ENCODE measurements around the gene MYO3B.
"Not testable (repeated sequence)": the region's sequence is repeated elsewhere in the genome, so short reads cannot be mapped to it uniquely, and the experiment has no call there.

The MYO3B gene

GRCh38 chr2:170434900-170435621 is 257.1 kb downstream of the MYO3B start:
- no peak for DNase-seq

DNA sequence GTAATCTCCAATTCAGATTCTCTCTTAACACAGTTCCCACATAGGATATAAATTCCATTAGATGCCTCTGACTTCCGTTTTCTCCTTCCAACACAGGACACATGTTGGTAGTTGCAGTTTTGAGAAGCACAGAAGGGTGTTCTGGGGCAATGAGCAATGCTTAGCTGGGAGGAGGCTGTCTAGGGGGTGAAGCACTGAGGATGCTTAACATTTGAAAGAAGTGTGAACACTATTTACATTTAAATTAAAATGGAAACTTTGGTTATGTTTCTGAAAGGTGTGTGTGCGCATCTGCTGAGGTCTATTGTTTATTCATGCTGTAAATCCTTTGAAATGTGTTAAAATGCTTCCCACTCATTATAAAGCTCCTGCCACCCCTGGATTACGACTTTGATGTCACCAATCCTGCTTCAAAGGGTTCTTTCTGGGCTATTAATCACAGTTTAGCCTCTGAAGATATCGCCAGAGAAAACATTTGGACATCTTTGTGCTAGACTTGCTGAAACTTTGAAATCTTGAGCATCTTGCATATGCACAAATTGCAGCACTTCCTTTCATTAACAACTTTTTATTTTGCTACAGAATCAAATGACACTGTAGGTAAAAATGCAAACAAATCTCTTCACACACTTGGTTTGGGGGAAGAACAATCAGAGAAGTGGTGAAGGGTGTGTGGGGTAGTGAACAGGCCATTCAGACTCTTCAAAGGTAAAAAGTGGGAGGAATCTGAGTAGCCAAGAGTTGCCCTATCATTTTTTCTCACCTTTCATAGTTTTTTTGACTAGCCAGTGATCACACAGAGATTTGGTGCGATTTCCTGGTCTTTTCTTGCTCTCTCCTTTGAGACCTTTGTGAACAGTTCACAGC is 258.4 kb downstream of the MYO3B start:
- DNase-seq = no peak

DNA sequence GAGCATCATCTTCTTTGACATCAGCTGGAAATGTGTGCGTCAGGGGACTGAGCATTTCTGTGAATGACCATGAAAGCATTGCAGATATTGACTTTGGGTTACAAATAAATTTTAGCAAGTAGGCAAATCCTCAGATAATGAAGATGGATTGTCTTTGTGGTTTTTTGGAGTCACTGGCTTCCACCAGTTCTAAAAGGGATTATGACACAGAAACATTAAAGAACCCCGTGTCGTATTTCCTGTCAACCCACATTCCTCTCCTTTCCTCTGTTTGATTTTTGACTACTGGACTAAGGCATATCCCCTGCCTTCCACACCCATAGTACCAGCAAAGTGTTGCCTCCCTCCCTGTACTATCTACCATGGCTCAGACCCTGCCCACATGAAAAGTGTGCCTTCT is 268.1 kb downstream of the MYO3B start:
- DNase-seq = no peak

- no peak for DNase-seq
Observed at GRCh38 chr2:170449034-170449433, 271.1 kb downstream of the MYO3B start.

DNA sequence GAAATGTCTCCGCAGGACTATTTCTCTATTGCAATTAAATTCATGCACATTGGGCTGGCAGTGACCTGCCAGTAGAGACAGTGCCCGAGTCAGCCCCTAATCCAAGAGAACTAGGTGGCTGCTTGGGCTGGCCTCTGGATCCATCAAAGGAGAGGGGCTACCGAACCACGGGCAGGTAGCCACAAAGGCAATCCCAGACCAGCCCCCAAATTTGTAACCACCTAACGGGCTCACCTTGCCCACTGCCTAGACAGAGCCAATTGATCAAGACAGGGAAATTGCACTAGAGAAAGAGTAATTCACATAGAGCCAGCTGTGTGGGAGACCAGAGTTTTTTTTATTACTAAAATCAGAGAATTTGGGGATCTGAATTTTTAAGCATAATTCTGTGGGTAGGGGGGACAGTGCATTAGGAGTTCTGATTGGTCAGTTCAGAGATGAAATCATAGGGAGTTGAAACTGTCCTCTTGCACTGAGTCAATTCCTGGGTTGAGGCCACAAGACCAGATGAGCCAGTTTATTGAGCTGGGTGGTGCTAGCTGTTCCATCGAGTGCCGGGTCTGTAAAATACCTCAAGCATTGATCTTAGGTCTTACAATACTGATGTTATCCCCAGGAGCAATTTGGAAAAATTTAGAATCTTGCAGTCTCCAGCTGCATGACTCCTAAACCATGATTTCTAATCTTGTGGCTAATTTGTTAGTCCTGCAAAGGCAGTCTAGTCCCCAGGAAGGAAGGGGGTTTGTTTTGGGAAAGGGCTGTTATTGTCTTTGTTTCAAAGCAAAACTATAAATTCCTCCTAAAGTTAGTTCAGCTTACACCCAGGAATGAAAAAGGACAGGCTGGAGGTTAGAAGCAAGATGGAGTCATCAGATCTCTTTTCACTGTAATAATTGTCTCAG is 276.8 kb downstream of the MYO3B start:
- no peak for DNase-seq

DNA sequence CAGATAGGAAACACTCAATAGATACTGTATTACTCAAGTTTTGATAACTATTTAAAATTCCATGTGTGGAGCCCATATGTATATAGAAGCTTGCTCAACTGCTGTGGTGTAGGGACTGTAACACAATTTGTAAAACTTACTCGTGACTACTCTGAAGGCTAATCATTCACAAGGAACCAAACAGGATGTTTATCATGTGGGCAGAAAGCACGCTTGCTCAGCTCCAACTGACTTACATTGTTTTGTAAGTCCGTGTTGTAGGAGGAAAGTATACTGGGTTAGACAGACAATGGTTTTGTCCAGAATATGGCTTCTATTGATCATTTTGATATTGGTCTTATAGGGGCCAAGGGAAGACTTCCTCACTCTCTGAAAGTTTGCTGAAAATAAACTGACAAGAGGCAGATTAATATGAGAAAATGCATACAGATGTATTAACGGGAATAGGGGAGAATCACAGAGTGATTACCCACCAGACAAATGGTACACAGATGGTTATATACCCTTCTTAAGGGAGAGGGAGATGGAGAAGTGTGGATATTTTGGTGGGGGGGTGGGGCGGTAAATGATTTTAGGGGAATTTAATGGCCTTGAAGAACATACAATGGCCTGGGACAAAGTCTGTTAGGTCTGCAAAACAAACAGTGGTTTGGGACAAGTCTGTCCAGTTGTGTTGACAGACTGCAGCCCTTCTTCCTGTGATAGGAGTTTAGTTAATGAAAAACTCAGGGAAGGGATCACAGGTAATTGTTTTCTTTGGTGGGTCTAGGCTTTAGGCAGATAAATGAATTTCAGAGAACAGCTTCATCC is 277.9 kb downstream of the MYO3B start:
- no peak for DNase-seq

- no peak for DNase-seq
Observed at GRCh38 chr2:170456914-170457313, 279.0 kb downstream of the MYO3B start.

DNA sequence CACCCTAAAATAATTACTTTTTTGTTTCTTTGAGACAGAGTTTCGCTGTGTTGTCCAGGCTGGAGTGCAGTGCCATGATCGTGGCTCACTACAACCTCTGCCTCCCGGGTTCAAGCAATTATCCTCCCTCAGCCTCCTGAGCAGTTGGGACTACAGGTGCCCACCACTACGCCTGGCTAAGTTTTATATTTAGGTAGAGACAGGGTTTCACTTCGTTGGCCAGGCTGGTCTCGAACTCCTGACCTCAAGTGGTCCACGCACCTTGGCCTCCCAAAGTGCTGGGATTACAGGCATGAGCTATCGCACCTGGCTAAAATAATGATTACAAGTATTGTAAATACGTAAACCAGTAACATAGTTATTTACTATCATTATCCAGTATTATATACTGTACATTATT is 279.8 kb downstream of the MYO3B start:
- DNase-seq = no peak

DNA sequence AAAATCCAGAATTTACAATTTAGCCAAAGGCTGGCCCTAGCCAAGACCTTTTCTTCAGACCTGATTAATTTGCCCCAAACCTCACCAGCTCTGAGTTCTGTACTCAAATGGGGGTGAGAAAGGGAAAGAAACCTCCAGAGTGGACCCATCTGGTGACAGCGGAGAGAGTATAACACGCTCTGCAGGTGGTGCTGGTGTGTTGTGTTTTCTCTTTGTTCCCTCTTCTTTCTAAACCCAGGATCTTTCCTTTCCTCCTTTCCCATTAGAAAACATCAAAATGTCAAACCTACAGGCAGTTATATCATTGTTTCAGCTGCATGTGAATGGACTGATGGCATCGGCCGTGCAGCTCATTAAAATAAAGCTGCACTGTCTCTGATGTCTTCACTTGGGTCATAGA is 283.9 kb downstream of the MYO3B start:
- peak; percentile 9 for DNase-seq

- no peak for DNase-seq
Observed at GRCh38 chr2:170462433-170463205, 284.7 kb downstream of the MYO3B start.

- DNase-seq = no peak
Observed at GRCh38 chr2:170463206-170463537, 285.2 kb downstream of the MYO3B start.

- DNase-seq = no peak
Observed at GRCh38 chr2:170464268-170464667, 286.3 kb downstream of the MYO3B start.

DNA sequence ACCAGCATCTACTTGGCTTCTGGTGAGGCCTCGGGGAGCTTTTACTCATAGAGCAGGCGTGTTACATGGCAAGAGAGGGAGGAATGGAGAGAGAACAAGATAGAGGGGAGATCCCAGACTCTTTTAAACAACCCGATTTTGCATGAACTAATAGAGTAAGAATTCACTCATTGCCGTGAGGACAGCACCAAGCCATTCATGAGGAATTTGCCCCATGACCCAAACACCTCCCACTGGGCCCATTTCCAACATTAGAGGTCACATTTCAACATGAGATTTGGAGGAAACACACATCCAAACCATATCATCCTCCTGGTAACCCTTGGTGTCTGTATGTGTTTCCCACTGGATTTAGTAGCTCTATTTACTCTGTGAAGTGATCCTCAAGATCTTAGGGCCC is 287.3 kb downstream of the MYO3B start:
- no peak for DNase-seq

- DNase-seq = no peak
Observed at GRCh38 chr2:170466632-170467031, 288.7 kb downstream of the MYO3B start.

DNA sequence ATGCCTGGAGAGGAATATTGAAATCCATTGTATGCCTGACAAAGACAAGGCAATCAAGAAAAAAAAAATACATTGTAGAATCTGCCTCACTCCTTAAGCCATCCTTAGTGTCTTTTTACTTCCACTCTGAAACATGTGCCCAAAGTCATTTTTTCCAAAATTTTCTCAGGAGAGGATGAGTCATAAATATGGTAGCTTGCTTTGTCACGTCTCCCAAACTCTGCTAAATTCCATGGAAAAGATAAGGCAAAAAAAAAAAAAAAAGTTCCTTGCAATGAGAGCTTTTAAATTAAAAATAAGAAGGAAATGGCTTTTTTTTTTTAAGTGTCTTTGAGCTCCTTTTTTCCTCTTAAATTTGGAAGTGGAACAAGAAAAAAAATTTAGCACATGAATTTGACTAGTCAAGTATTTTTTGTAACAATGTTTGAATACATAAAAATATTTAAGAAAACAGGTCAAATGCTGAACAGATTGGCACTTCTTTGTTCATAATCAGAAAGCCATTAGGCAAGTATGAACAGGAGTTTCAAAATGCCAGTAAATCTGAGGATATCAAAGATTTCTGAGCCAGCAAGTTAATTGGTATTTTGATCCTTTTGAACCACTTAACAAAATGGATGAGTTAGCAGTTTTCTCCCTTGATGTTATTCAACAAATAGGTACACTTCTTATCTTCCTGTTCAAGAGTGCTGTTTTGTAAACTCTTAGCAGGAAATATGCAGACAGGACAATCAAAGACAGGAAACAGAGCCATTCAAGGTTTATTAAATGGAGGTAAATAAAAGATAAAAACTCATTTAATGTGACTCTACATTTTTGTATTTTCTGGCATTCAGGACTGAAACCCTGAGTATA is 289.8 kb downstream of the MYO3B start:
- no peak for DNase-seq

GRCh38 chr2:170468557-170468956 is 290.6 kb downstream of the MYO3B start:
- no peak for DNase-seq

GRCh38 chr2:170472498-170472897 is 294.6 kb downstream of the MYO3B start:
- DNase-seq = not testable (repeated sequence)

- no peak for DNase-seq
Observed at GRCh38 chr2:170475878-170476277, 297.9 kb downstream of the MYO3B start.

- no peak for DNase-seq
Observed at GRCh38 chr2:170477630-170478029, 299.7 kb downstream of the MYO3B start.

- DNase-seq = no peak
Observed at GRCh38 chr2:170481201-170481600, 303.3 kb downstream of the MYO3B start.

DNA sequence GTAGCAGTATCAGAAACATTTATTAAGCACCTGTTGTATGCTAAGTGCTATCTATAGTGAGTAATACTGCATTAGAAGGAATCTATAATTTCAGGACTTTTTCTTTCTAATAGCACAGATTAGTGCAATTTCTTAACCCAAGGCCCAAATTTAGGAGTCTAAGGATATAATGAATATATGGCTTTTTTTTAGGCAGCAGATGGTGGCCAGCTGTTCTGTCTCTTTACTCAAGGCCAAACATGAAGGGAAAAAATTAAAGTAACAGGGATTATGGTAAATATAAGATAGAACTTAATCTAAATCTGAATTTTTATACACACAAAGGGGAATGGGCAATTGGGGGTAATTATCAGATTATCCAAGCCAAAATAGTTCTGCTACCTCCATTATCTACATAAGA is 306.6 kb downstream of the MYO3B start:
- no peak for DNase-seq

Data from NCI-H1092 treated with DMSO at 0.1 percent for 48 hours (cell line).